GM18519 (cell line): Measurements from ENCODE around the gene DOCK2.
A peak's percentile ranks its signal among the peaks of the same experiment; 100 is the strongest.
"Not testable (repeated sequence)": the region's sequence is repeated elsewhere in the genome, so short reads cannot be mapped to it uniquely, and the experiment has no call there.

ENCODE experiments used
- ATAC-seq: cut with Tn5 transposase; IDR thresholded peaks from one replicate; pipeline ENCODE4 v1.9.1; 2021; ENCODE audit warnings: mild to moderate bottlenecking, moderate library complexity; ENCODE audit not compliant: unreplicated experiment, low FRiP score

DOCK2 gene

DNA sequence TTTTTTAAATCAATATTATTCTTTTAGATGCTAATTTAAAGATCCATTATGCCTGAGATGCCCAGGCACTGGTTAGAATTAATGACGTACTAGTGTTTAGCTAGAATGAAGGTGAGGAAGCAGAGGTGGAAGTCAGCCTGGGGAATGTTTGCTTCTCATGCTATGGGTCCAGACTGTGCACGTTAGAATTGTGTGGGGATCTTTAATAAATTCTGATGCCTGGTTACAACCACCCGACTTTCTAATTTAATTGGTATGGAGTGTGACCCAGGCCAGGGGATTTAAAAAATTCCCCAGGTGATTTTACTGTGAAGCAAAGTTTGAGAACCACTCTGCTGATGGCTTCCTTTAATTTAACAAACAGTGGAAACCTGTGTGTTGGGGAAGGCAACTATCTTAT, 111.1 kb downstream of the DOCK2 start:
- ATAC-seq: no peak

DNA sequence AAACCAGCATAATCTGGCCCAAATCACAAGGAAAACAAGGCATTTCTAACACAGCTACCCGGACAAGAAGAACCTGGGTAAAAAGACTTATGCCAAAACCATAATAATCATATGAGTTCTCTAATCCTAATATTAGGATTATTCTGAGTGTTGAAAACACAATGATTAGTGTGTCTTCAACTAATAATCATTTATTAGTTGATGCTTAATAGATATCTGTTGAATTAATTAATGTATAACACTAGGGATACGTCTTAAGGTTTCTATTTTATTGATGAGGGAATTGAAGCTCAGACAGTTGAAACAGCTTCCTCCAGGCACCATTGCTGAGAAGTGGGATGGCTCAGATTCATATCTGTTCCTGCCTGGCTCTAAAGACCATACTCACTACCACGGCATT, 112.2 kb downstream of the DOCK2 start:
- no peak for ATAC-seq

DNA sequence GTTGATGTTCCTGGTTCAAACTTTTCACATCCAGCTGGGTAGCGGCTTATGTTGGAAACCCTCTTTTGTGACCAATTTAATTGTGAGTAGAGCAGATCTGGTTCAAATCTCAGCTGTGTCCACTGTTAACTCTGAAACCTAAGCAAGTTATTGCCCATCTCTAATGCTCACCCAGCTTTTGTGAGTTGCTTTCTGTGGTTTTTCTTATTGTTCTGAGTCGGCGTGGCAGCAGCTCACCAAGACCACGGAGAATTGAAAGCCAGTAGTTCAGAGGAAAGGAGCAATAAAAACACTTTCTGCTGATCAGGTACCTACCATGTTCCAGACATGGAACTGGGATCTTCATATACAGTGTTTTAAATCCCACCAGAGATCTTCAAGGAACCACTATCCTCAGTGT, 114.4 kb downstream of the DOCK2 start:
- no peak for ATAC-seq

DNA sequence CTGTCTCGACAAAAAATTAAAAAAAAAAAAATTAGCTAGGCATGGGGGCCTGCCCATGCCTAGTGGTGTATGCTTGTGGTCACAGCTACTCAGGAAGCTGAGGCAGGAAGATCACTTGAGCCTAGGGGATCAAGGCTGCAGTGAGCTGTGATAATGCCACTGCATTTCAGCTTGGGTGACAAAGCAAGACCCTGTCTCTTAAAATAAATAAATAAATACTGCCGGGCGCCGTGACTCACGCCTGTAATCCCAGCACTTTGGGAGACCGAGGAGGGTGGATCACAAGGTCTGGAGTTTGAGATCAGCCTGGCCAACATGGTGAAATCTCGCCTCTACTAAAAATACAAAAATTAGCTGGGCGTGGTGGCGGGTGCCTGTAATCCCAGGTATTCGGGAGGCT, 115.5 kb downstream of the DOCK2 start:
- not testable (repeated sequence) for ATAC-seq

DNA sequence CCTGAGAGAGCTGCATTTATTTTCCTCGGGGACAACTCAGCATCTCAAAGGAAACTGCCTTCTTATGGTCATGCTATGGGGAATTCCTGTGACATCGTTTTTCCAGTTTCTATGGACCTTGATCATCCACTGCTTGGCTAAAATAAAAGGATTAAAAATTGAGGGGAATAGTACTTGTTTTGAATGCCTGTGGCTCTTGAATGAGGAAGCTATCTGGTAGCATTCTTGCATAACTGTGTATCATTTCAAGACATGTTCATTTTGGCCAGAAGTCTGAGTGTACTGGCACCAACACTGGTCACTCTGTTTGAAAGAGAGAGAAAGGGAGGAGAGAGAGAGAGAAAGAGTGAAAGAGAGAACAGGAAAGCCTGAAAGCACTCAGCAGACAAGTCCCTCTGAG, 116.7 kb downstream of the DOCK2 start:
- ATAC-seq: no peak

DNA sequence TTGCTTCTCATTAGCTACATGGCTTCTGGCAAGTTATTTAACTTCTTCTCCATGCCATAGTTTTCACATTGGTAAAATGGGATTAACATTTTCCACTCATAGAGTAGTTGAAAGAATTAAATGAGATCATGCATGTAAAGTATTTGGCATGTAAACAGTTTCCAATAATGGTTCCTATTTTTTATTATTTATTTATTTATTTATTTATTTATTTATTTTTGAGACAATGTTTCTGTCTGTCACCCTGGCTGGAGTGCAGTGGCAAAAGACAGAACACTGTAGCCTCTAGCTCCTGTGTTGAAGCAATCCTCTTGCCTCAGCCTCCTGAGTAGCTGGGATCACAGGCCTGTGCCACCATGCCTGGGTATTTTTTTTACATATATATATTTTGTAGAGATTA, 117.7 kb downstream of the DOCK2 start:
- no peak for ATAC-seq

GRCh38 chr5:169756071-169756765, 119.1 kb downstream of the DOCK2 start:
- no peak for ATAC-seq

- ATAC-seq: no peak
Measured at GRCh38 chr5:169757016-169757415, 119.9 kb downstream of the DOCK2 start.

- ATAC-seq: no peak
Measured at GRCh38 chr5:169758886-169759285, 121.8 kb downstream of the DOCK2 start.

- no peak for ATAC-seq
Measured at GRCh38 chr5:169760229-169760628, 123.2 kb downstream of the DOCK2 start.

DNA sequence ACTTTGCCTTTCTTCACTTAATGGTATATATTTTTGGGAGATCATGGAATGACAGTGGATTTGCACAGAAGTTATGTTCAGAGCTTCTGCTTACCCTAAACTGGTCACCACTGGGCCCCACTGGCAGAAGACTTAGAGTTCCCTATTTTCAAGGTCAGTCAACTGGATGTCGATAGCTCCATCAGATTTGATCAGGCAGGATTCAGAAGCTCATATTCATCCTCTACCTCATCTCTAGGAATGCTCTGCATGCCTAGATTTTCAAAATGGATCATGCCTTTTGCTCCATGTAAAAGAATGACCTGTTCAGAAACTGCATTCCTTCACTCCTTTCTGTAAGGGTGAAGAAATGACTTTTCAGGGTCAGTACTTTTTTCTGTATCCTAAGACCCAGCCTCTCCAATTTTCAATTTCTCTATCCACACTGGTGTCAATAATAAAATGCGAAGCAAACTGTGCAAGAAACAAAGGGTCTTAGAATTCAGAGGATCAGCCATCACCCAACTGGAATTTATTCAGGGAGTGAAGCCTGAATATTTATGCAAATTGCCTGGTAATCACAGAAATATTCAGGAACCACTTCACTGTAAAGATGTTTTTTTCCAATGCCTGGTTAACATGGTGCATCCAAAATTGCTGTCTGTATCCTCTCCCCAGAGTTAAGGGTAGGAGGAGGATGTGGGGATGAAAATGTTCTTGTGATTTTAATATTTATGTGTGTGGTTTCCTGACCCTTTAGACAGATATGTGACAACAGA, 125.4 kb downstream of the DOCK2 start:
- ATAC-seq: no peak

DNA sequence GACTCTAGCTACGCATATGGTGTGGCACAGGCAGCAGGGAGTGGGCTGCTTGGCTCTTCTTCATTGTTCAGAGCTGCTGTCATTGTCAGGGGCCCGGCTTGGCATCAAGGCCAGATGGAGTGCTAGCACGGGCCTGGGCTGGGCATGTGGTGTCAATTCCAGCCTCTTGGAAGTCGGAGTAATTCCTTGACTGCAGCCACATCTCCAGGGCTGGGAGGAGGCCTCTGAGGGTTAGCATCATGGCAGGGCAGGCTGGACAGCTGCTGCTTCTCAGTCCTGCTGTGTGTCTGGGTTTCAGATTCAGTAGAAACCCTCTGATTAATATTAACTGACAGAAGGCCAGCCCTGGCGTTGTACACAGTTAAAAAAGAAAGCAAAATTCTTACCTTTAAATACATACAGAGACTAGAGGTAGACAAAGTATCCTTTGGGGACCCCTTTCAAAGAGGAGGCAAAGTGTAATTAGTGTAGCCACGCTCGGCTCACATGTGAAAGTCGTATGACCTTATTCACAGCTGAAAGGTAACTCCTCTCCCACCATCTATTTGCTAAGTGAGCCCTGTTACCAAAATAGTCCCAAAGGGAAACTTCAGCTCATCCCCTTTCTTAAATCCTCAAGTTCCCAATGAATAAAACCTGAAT, 126.4 kb downstream of the DOCK2 start:
- peak; percentile 43 for ATAC-seq

- no peak for ATAC-seq
Measured at GRCh38 chr5:169764018-169764378, 126.9 kb downstream of the DOCK2 start.

- ATAC-seq: no peak
Measured at GRCh38 chr5:169765176-169765996, 128.3 kb downstream of the DOCK2 start.

DNA sequence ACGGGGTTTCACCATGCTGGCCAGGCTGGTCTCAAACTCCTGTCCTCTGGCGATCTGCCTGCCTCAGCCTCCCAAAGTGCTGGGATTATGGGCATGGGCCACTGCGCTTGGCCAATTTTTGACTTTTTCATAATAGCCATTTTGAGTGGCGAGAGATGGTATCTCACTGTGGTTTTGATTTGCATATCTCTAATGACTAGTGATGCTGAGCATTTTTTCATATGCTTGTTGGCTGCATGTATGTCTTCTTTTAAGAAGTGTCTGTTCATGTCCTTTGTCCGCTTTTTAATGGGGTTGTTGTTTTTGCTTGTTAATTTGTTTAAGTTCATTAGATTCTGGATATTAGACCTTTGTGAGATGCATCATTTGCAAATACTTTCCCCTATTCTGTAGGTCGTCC, 129.9 kb downstream of the DOCK2 start:
- ATAC-seq: not testable (repeated sequence)

DNA sequence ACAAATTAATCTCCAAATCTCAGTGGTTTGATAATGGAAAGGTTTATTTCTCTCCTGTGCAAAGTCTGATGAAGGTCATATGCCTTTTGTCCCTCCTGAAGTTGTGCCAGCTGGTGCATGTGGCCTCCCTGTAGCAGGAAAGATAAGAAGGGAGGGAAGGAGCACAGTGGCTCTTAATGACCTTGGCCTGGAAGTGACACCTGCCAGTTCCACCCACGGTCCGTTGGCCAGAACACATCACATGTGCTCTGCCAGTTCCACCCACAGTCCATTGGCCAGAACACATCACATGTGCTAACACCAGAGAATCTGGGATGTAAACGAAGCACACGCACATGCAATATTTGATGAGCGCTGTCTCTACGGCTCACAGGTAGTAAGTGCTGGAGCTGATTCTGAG, 130.9 kb downstream of the DOCK2 start:
- no peak for ATAC-seq

DNA sequence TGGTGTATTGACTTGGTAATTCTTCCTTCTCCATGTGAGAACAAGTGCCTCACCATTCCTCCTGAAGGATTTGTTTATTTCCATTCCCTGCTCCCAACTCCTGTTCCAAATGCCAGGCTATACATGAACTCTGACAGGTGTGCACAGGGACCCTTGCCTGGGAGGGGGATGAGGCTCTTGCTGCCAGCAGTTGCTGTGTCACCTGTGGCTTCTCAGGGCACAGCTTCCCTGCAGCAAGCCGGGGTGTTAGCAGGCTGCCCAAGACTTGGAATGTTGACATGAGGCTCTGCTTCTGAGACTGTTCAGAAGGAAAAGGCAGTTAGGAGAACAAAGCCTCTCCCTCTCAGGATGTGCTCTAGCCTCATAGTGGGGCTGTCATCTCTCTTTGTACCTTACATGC, 131.3 kb downstream of the DOCK2 start:
- ATAC-seq: no peak

DNA sequence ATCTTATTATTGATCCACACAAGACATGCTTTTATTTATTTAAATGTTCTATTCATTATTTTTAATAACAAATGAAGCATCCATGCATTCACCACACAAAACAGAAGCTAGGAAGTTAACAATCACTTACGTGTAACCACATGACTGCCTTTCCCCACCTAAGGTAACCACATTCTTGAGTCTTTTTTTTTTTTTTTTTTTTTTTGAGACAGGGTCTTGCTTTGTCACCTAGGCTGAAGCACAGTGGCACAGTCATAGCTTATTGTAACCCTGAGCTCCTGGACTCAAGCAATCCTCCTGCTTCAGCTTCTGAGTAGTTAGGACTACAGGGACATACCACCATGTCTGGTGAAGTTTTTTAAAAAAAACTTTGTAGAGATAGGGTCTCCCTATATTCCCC, 133.0 kb downstream of the DOCK2 start:
- no peak for ATAC-seq

DNA sequence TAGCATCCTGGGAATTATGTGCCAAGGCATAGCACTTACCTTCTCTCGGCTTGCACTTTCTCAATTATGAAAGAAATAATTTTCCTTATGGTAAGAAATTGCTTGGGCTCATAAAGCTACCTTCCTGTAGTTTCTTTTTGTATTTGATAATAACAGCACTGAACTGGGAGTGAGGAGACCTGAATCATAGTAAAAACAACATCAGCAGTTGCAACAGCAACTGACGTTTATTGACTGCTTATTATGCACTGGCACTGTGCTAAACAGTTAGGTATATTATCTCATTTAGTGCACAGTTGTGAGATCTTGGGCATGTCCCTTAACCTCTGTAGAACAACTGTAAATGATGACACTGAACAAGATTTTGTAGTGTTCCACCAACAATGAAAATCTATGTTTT, 135.2 kb downstream of the DOCK2 start:
- ATAC-seq: no peak

DNA sequence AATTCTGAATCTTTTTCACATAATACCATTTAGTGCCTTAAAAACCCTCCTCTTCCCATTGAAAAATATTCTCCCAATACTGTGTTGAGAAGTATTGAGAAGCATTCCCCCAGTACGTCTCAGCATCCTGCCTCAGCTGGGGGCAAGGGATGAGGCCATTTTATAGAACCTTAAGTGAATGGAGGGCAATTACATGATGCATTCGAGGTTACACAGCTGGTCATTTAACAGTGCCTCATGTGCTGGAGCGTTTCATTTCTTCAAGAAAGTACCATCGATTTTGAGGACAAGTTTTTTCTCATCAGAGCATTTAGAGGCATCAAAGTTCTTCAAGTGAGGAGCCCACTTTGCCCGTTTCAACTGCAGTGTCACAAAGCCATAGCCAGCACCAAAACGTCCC, 135.6 kb downstream of the DOCK2 start:
- no peak for ATAC-seq

- no peak for ATAC-seq
Measured at GRCh38 chr5:169777159-169777558, 140.1 kb downstream of the DOCK2 start.
